Colonic mucosa (tissue), 4 donors: ENCODE data around the gene CTXND1. TPM values are rescaled to one million over a fixed set of nuclear protein-coding genes. Genes with fewer than 3 reads are reported as not detected.
A peak's percentile ranks its signal among the peaks of the same experiment; 100 is the strongest.

Experiments used
- DNase-seq: peaks from one replicate; pipeline ENCODE4 v3.0.0-alpha.2; 2020
- H3K27ac ChIP-seq: fragments of 200-600 bp; one replicate; pipeline ENCODE4 v1.8.0; 2021
- H3K27me3 ChIP-seq: fragments of 200-600 bp; one replicate; pipeline ENCODE4 v1.8.0; 2021
- H3K36me3 ChIP-seq: fragments of 200-600 bp; one replicate; pipeline ENCODE4 v1.8.0; 2021
- H3K4me1 ChIP-seq: fragments of 200-600 bp; one replicate; pipeline ENCODE4 v1.8.0; 2021; ENCODE audit warnings: mild to moderate bottlenecking
- H3K4me3 ChIP-seq: fragments of 200-600 bp; one replicate; pipeline ENCODE4 v1.8.0; 2021
- H3K9ac ChIP-seq, 2 donors: one replicate each; pipeline ENCODE4 v1.7.0; 2013; ENCODE audit warnings: control low read depth in 2 of 2, low read depth in 2 of 2, low read length in 2 of 2
- H3K9me3 ChIP-seq: fragments of 200-600 bp; one replicate; pipeline ENCODE4 v1.8.0; 2021
- CTCF ChIP-seq: fragments of 200-600 bp; IDR thresholded peaks from one replicate; pipeline ENCODE4 v1.8.0; 2022; ENCODE audit warnings: antibody characterized with exemption, mild to moderate bottlenecking
- intact Hi-C: fragments of 100-400 bp; cut with DNase I; formaldehyde crosslinking; loops from one replicate; pipeline ENCODE4 v1.14.1; 2022
- total RNA-seq, 2 donors: library from RNA; stranded (reverse); fragmentation: NEBNext Ultra II Directional in 1 of 2; extraction: Animal tissue kit (Norgen Biotek cat#: 25700) in 1 of 2; gene quantifications; one replicate each; pipeline ENCODE4 v1.2.1, GENCODE V29; 2021
- donor health status: healthy.
- donor health status: DM: no; HTN: no; CAD: no.
- donor health status: DM: no; HTN: no; CAD: no.

The CTXND1 gene
- total RNA-seq, 2 donors from 2014 or later, result 0.11 to 0.12 TPM

GRCh38 chr15:80177156-80177555 lies 74.9 kb downstream of the CTXND1 start:
- Histone ChIP-seq H3K27ac (no peak overlapping the region), H3K9me3 (no peaks in the 10 kb centered on the region), H3K36me3 (no peaks in the 10 kb centered on the region), H3K4me3 (no peak overlapping the region), H3K9ac (no peak overlapping the region), H3K4me1 (no peaks in the 10 kb centered on the region), H3K27me3 (no peaks in the 10 kb centered on the region)
- TF ChIP-seq CTCF, result no peak
- DNase-seq, result no peak
- intact Hi-C loops, result loop anchor here (10.0 kb wide), 2 partner anchors 282 to 792 kb away; partner anchors contain the start of gene MTHFS

- no peak overlapping the region for H3K9ac ChIP-seq
- no peak overlapping the region for H3K27ac ChIP-seq
- H3K4me3 ChIP-seq, result no peak overlapping the region
- H3K9me3 ChIP-seq, result no peaks in the 10 kb centered on the region
- H3K4me1 ChIP-seq, result no peaks in the 10 kb centered on the region
- intact Hi-C loops, result loop anchor here (10.0 kb wide), 2 partner anchors 282 to 792 kb away; partner anchors contain the start of gene MTHFS
- no peaks in the 10 kb centered on the region for H3K27me3 ChIP-seq
- TF ChIP-seq CTCF, result no peak
- H3K36me3 ChIP-seq, result no peaks in the 10 kb centered on the region
- DNase-seq, result no peak
Observed at GRCh38 chr15:80176443-80176842, 75.6 kb downstream of the CTXND1 start.

- no peak overlapping the region for H3K9ac ChIP-seq
- intact Hi-C loops, result loop anchor here (10.0 kb wide), 2 partner anchors 281 to 791 kb away; partner anchors contain the start of gene MTHFS
Observed at GRCh38 chr15:80175436-80175835, 76.6 kb downstream of the CTXND1 start.

GRCh38 chr15:80174017-80174746 lies 77.8 kb downstream of the CTXND1 start:
- H3K36me3 ChIP-seq, result no peaks in the 10 kb centered on the region
- no peak for TF ChIP-seq CTCF
- no peak overlapping the region for H3K9ac ChIP-seq
- H3K4me3 ChIP-seq, result no peak overlapping the region
- no peaks in the 10 kb centered on the region for H3K27me3 ChIP-seq
- H3K9me3 ChIP-seq, result no peaks in the 10 kb centered on the region
- no peak overlapping the region for H3K27ac ChIP-seq
- intact Hi-C loops, result loop anchor here (5.0 to 10.0 kb wide), 3 partner anchors 117 to 789 kb away; partner anchors contain the start of genes MTHFS and ZFAND6
- H3K4me1 ChIP-seq, result no peaks in the 10 kb centered on the region
- no peak for DNase-seq

More at GRCh38 chr15:80175436-80175835, 76.6 kb downstream of the CTXND1 start:
- TF ChIP-seq CTCF, result no peak
- no peak for DNase-seq
- Histone ChIP-seq H3K4me1 (no peaks in the 10 kb centered on the region), H3K27me3 (no peaks in the 10 kb centered on the region), H3K9me3 (no peaks in the 10 kb centered on the region), H3K36me3 (no peaks in the 10 kb centered on the region), H3K4me3 (no peak overlapping the region), H3K27ac (no peak overlapping the region)

- peak; percentile 67 for TF ChIP-seq CTCF
- Histone ChIP-seq H3K27ac (no peak overlapping the region), H3K9ac (no peak overlapping the region)
Observed at GRCh38 chr15:80173022-80173759, 78.8 kb downstream of the CTXND1 start.

More at GRCh38 chr15:80173022-80173759, 78.8 kb downstream of the CTXND1 start:
- Histone ChIP-seq H3K4me1 (no peaks in the 10 kb centered on the region), H3K27me3 (no peaks in the 10 kb centered on the region), H3K9me3 (no peaks in the 10 kb centered on the region), H3K36me3 (no peaks in the 10 kb centered on the region), H3K4me3 (no peak overlapping the region)
- intact Hi-C loops, result loop anchor here (5.0 to 10.0 kb wide), 3 partner anchors 116 to 788 kb away; partner anchors contain the start of genes MTHFS and ZFAND6
- peak; percentile 72 for DNase-seq
